K562 (cell line): ENCODE results near the gene PFAS. TPM values are rescaled to one million over a fixed set of nuclear protein-coding genes. Genes with fewer than 3 reads are reported as not detected.

ENCODE experiments used
- AFF1 ChIP-seq, 2 experiments: fragments of 450-650 bp; IDR thresholded peaks; 2 replicates each; pipeline ENCODE4 v1.6.1; 2018; ENCODE audit warnings: mild to moderate bottlenecking in 2 of 2, low read depth in 1 of 2; ENCODE audit not compliant: partially characterized antibody in 2 of 2
- ARHGAP35 ChIP-seq: fragments of 450-650 bp; IDR thresholded peaks from 2 replicates; pipeline ENCODE4 v1.6.1; 2018; ENCODE audit not compliant: partially characterized antibody
- CBX1 ChIP-seq: sonication (generic); IDR thresholded peaks from 2 replicates; pipeline ENCODE4 v1.6.1; 2016; ENCODE audit warnings: antibody characterized with exemption, low read depth, mild to moderate bottlenecking
- DACH1 ChIP-seq: fragments of 450-650 bp; IDR thresholded peaks from 2 replicates; pipeline ENCODE4 v1.6.1; 2018; ENCODE audit not compliant: partially characterized antibody
- E2F4 ChIP-seq: sonication (generic); formaldehyde crosslinking; IDR thresholded peaks from 2 replicates; pipeline ENCODE4 v1.8.0; 2022; ENCODE audit warnings: mild to moderate bottlenecking, low read depth, missing genetic modification reagents
- GATA2 ChIP-seq: sonication (generic); formaldehyde crosslinking; IDR thresholded peaks from 2 replicates; pipeline ENCODE4 v1.4.0; 2020; ENCODE audit warnings: mild to moderate bottlenecking, missing genetic modification reagents
- HEY1 ChIP-seq: fragments of 250-450 bp; sonication (Bioruptor Pico); IDR thresholded peaks from 2 replicates; pipeline ENCODE4 v1.5.0; 2020; ENCODE audit warnings: mild to moderate bottlenecking, moderate library complexity, borderline replicate concordance
- HNRNPK ChIP-seq: fragments of 200-400 bp; formaldehyde crosslinking; IDR thresholded peaks from one replicate; pipeline ENCODE4 v1.6.1; 2018; ENCODE audit warnings: mild to moderate bottlenecking, low read depth, low read length; ENCODE audit not compliant: poor library complexity, severe bottlenecking
- KDM1A ChIP-seq, 2 experiments: fragments of 450-650 bp; IDR thresholded peaks; 2 replicates each; pipeline ENCODE4 v1.6.1; 2016; ENCODE audit warnings: mild to moderate bottlenecking in 2 of 2
- KLF1 ChIP-seq: fragments of 450-650 bp; IDR thresholded peaks from 2 replicates; pipeline ENCODE4 v1.6.1; 2016; ENCODE audit warnings: missing genetic modification characterization, missing compliant biosample characterization
- MCM3 ChIP-seq: fragments of 450-650 bp; IDR thresholded peaks from 2 replicates; pipeline ENCODE4 v1.6.1; 2016
- MEIS2 ChIP-seq: fragments of 450-650 bp; IDR thresholded peaks from 2 replicates; pipeline ENCODE4 v1.6.1; 2014; ENCODE audit warnings: mild to moderate bottlenecking; ENCODE audit not compliant: partially characterized antibody
- MITF ChIP-seq: IDR thresholded peaks from 2 replicates; pipeline ENCODE4 v1.6.1; 2014; ENCODE audit warnings: antibody characterized with exemption
- NRF1 ChIP-seq, 2 experiments: fragments of 450-650 bp; IDR thresholded peaks in 1 of 2; conservative IDR thresholded peaks in 1 of 2; 2 replicates each; pipeline ENCODE4 v1.6.1; 2014; ENCODE audit warnings: mild to moderate bottlenecking in 2 of 2
- NUFIP1 ChIP-seq: fragments of 450-650 bp; IDR thresholded peaks from 2 replicates; pipeline ENCODE4 v1.6.1; 2018; ENCODE audit not compliant: partially characterized antibody
- RCOR1 ChIP-seq, 2 experiments: IDR thresholded peaks; 2 replicates each; pipeline ENCODE4 v1.6.1; 2012; ENCODE audit warnings: low read depth in 2 of 2, low read length in 2 of 2, borderline replicate concordance in 1 of 2, improper control_type of control experiment in 1 of 2
- TAF1 ChIP-seq: IDR thresholded peaks from 2 replicates; pipeline ENCODE4 v1.6.1; 2011; ENCODE audit warnings: mild to moderate bottlenecking, low read length, moderate library complexity; ENCODE audit not compliant: insufficient read depth, control insufficient read depth, severe bottlenecking; ENCODE audit errors: extremely low read depth
- ZC3H11A ChIP-seq: IDR thresholded peaks from 2 replicates; pipeline ENCODE4 v1.6.1; 2012; ENCODE audit warnings: low read depth, low read length, improper control_type of control experiment
- ZNF79 ChIP-seq: fragments of 250-450 bp; sonication (Bioruptor Pico); IDR thresholded peaks from 2 replicates; pipeline ENCODE4 v1.4.0; 2020; ENCODE audit warnings: low read depth, mild to moderate bottlenecking, moderate library complexity
- polyA plus RNA-seq, 8 experiments: library from polyadenylated mRNA; depleted of rRNA in 4 of 8; stranded (reverse) in 5 of 8; unstranded in 3 of 8; fragments of >200 nt; fragmentation: Nextera tagmentation in 2 of 8; fragmentation: Illumina TruSeq in 1 of 8; extraction: Ambion mirVana in 2 of 8; extraction: Trizol in 1 of 8; gene quantifications; 2 replicates each; pipeline versions ENCODE4 v1.2.1 to v1.2.3, GENCODE V29; 2011 to 2014; ENCODE audit warnings: inconsistent platforms in 1 of 8, missing spikeins in 1 of 8
- total RNA-seq, 7 experiments: library from RNA; depleted of rRNA in 6 of 7; stranded (reverse); fragments of >200 nt in 6 of 7; fragmentation: Illumina TruSeq in 2 of 7; extraction: Trizol in 2 of 7; gene quantifications; 2 replicates each; pipeline versions ENCODE4 v1.2.1 to v1.2.3, GENCODE V29; 2011 to 2021; ENCODE audit warnings: low replicate concordance in 1 of 7
- TF ChIP-seq, protein P1 (sequence below): fragments of 450-650 bp; IDR thresholded peaks from 2 replicates; pipeline ENCODE4 v1.6.1; 2018; ENCODE audit warnings: mild to moderate bottlenecking, low read depth; ENCODE audit not compliant: partially characterized antibody
- TF ChIP-seq, protein P2 (sequence below): sonication (generic); IDR thresholded peaks from 2 replicates; pipeline ENCODE4 v1.6.1; 2016

PFAS gene
- total and polyA plus RNA-seq, 9 of the 15 experiments (the other 6 are each of a cell fraction or from before 2014, with no cell fraction given), result 11.6 to 131 (median 43.9) TPM

- TF ChIP-seq DACH1 (no peak), NUFIP1 (no peak), RCOR1 (IDR thresholded peaks at IDR 0.05; ENCODE audit: borderline replicate concordance in 1 of 2, low read depth in 2 of 2, low read length in 2 of 2) (no peak), MITF (no peak), GATA2 (peak; percentile 22; the same call in 1 of the 2 replicates), MCM3 (no peak), HNRNPK (no peak), E2F4 (CRISPR knock-in tag) (no peak), KDM1A (IDR thresholded peaks at IDR 0.05) (no peak), MEIS2 (peak; percentile 98), NRF1 (conservative IDR thresholded peaks at IDR 0.05 in 1 of 2, IDR thresholded peaks at IDR 0.05 in 1 of 2) (no peak), ARHGAP35 (no peak), TAF1 (no peak), HEY1 (CRISPR knock-in tag) (no peak), ZC3H11A (no peak), CBX1 (no peak), AFF1 (IDR thresholded peaks at IDR 0.05; ENCODE audit: low read depth in 1 of 2, partially characterized antibody in 2 of 2) (peak in 1 of 2 experiments; percentile 7), KLF1 (tag) (no peak), ZNF79 (CRISPR knock-in tag) (no peak)
- TF ChIP-seq, protein P1, sequence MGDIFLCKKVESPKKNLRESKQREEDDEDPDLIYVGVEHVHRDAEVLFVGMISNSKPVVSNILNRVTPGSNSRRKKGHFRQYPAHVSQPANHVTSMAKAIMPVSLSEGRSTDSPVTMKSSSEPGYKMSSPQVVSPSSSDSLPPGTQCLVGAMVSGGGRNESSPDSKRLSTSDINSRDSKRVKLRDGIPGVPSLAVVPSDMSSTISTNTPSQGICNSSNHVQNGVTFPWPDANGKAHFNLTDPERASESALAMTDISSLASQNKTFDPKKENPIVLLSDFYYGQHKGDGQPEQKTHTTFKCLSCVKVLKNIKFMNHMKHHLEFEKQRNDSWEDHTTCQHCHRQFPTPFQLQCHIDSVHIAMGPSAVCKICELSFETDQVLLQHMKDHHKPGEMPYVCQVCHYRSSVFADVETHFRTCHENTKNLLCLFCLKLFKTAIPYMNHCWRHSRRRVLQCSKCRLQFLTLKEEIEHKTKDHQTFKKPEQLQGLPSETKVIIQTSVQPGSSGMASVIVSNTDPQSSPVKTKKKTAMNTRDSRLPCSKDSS, result no peak
- TF ChIP-seq, protein P2, sequence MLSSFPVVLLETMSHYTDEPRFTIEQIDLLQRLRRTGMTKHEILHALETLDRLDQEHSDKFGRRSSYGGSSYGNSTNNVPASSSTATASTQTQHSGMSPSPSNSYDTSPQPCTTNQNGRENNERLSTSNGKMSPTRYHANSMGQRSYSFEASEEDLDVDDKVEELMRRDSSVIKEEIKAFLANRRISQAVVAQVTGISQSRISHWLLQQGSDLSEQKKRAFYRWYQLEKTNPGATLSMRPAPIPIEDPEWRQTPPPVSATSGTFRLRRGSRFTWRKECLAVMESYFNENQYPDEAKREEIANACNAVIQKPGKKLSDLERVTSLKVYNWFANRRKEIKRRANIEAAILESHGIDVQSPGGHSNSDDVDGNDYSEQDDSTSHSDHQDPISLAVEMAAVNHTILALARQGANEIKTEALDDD, result peak; percentile 61; the same call in 1 of the 2 replicates
Measured at GRCh38 chr17:8222380-8222629, 26.8 kb upstream of the PFAS start (continued).
